ENCODE data around the gene MAT2B.

GRCh38 chr5:163532171-163533084, 27.0 kb downstream of the MAT2B start:
- TF ChIP-seq CTCF (IDR thresholded peaks at IDR 0.05; ENCODE audit: insufficient read depth, low read length, poor library complexity, severe bottlenecking) (no peak), EZH2phosphoT487 (conservative IDR thresholded peaks at IDR 0.05; ENCODE audit: low read length) (no peak)

Measured in SU-DHL-6 (cell line).